CD4-positive, alpha-beta T cell treated with Interleukin-12 subunit alpha and Interleukin-12 subunit beta, for 1 hour (primary cell): ENCODE results near the gene SLC22A31.
"Not testable (repeated sequence)": the region's sequence is repeated elsewhere in the genome, so short reads cannot be mapped to it uniquely, and the experiment has no call there.

Experiments used
- DNase-seq: peaks from one replicate; pipeline ENCODE4 v3.0.0-alpha.2; 2020

Gene SLC22A31

GRCh38 chr16:89200124-89200849 is at the start of gene SLC22A31:
Gene SLC22A31, minus strand, starts transcription at chr16:89200537. Its CDS starts 36 bp downstream, at chr16:89200501.
- DNase-seq = no peak

- no peak for DNase-seq
Measured at GRCh38 chr16:89248196-89248982, 48.1 kb upstream of the SLC22A31 start.

GRCh38 chr16:89247734-89248075 is 47.4 kb upstream of the SLC22A31 start:
- not testable (repeated sequence) for DNase-seq

GRCh38 chr16:89246903-89247733 is 46.8 kb upstream of the SLC22A31 start:
- peak; percentile 92 for DNase-seq

GRCh38 chr16:89246383-89246902 is 46.1 kb upstream of the SLC22A31 start:
- no peak for DNase-seq

- DNase-seq = no peak
Measured at GRCh38 chr16:89244754-89245153, 44.4 kb upstream of the SLC22A31 start.

GRCh38 chr16:89244264-89244663 is 43.9 kb upstream of the SLC22A31 start:
- DNase-seq = not testable (repeated sequence)

- no peak for DNase-seq
Measured at GRCh38 chr16:89243664-89244063, 43.3 kb upstream of the SLC22A31 start.

- no peak for DNase-seq
Measured at GRCh38 chr16:89242795-89243200, 42.5 kb upstream of the SLC22A31 start.

- DNase-seq = peak; percentile 86
Measured at GRCh38 chr16:89241187-89242007, 41.1 kb upstream of the SLC22A31 start.

GRCh38 chr16:89237733-89238132 is 37.4 kb upstream of the SLC22A31 start:
- DNase-seq = no peak

GRCh38 chr16:89233678-89234490 is 33.5 kb upstream of the SLC22A31 start:
- no peak for DNase-seq

GRCh38 chr16:89232107-89232506 is 31.8 kb upstream of the SLC22A31 start:
- DNase-seq = no peak

- no peak for DNase-seq
Measured at GRCh38 chr16:89230255-89230654, 29.9 kb upstream of the SLC22A31 start.

GRCh38 chr16:89224665-89225064 is 24.3 kb upstream of the SLC22A31 start:
- no peak for DNase-seq

GRCh38 chr16:89222931-89223330 is 22.6 kb upstream of the SLC22A31 start:
- DNase-seq = no peak

GRCh38 chr16:89221604-89222003 is 21.3 kb upstream of the SLC22A31 start:
- no peak for DNase-seq

GRCh38 chr16:89219365-89219764 is 19.0 kb upstream of the SLC22A31 start:
- no peak for DNase-seq

- DNase-seq = peak; percentile 85
Measured at GRCh38 chr16:89217388-89218191, 17.3 kb upstream of the SLC22A31 start, which contains the start of gene ZNF778. Gene ZNF778, plus strand, starts transcription at chr16:89217703. Its CDS starts 3,425 bp downstream, at chr16:89221128.

GRCh38 chr16:89217138-89217387 is 16.7 kb upstream of the SLC22A31 start:
- no peak for DNase-seq
